ENCODE measurements around the gene HUS1B.

DNA sequence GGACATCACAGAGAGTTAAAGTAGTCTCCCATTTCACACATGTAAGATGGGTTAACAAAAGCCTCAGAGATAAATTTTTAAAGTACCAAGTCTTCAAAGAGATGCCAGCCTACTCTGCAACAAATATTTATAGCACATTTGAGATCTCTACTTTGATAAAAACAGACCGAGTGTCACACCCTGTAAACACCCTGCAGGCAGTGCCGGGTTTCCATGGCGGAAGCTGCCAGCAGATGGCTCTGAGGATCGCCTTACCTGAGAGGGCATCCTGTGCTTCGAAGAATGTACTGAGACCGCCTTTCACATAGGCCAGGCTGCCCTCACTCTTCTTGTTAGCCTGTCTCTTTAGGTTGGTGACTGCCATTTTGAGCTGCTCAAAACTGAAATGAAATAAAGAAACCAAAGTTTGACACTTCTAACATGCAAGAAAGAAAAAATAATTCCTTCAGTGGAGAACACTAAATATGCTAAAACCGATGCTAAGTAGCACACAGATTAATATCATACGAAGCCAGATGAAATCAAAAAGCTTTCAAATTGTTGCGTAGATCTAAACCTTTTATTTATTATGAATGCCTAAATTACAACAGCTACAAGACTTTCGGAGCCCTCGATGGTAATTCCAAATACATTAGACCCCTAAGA, 39.3 kb downstream of the HUS1B start:
- peak; percentile 25 for TF ChIP-seq CTCF (IDR thresholded peaks at IDR 0.05; ENCODE audit: poor library complexity)
- TF ChIP-seq EZH2phosphoT487 (IDR thresholded peaks at IDR 0.05; ENCODE audit: low read depth, severe bottlenecking, unreplicated experiment): no peak
- no peak for TF ChIP-seq EZH2 (IDR thresholded peaks at IDR 0.05; ENCODE audit: borderline replicate concordance)

All from hepatocyte (in vitro differentiated cells).